Measurements from ENCODE around the gene SPRY2. TPM values are rescaled to one million over a fixed set of nuclear protein-coding genes. Genes with fewer than 3 reads are reported as not detected.

SPRY2 gene
- total and polyA plus RNA-seq, 4 donors = 27.1 to 49.8 (median 30.1) TPM

GRCh38 chr13:80314711-80315653 is 25.9 kb downstream of the SPRY2 start:
- no peak overlapping the region for H3K4me3 ChIP-seq
- no peak for DNase-seq
- no peak for TF ChIP-seq CTCF (IDR thresholded peaks at IDR 0.05; ENCODE audit: control extremely low read depth, extremely low read depth)
- H3K4me1 ChIP-seq (ENCODE audit: control insufficient read depth in 5 of 5, insufficient read depth in 5 of 5, low read length in 5 of 5) = no peaks in the 10 kb centered on the region
- H3K27me3 ChIP-seq (ENCODE audit: control insufficient read depth in 3 of 3, insufficient read depth in 3 of 3, low read length in 2 of 3) = no peaks in the 10 kb centered on the region
- peaks cover 0 to 1% (median 0%) of the 10 kb centered on the region in 4 donors for H3K36me3 ChIP-seq (ENCODE audit: control insufficient read depth in 4 of 4, insufficient read depth in 4 of 4, low read length in 4 of 4)
- 84 to 96% methylated on average over 5 of the region's 5 CpGs for WGBS, 2 donors
- H3K27ac ChIP-seq (ENCODE audit: low read depth in 1 of 2, low read length in 1 of 2) = no peak overlapping the region
- no peak for ATAC-seq (ENCODE audit: insufficient read depth, low FRiP score)
- no peaks in the 10 kb centered on the region for H3K9me3 ChIP-seq (ENCODE audit: control insufficient read depth in 4 of 4, insufficient read depth in 3 of 4, low read length in 3 of 4)
- H3K9ac ChIP-seq (ENCODE audit: insufficient read depth in 1 of 2, low read length in 2 of 2) = no peak overlapping the region

GRCh38 chr13:80313668-80314256 is 27.2 kb downstream of the SPRY2 start:
- 93 to 100% methylated on average over 1 of the region's 1 CpG for WGBS, 2 donors
- H3K4me1 ChIP-seq (ENCODE audit: control insufficient read depth in 5 of 5, insufficient read depth in 5 of 5, low read length in 5 of 5) = no peaks in the 10 kb centered on the region
- ATAC-seq (ENCODE audit: insufficient read depth, low FRiP score) = no peak
- no peaks in the 10 kb centered on the region for H3K9me3 ChIP-seq (ENCODE audit: control insufficient read depth in 4 of 4, insufficient read depth in 3 of 4, low read length in 3 of 4)
- H3K36me3 ChIP-seq (ENCODE audit: control insufficient read depth in 4 of 4, insufficient read depth in 4 of 4, low read length in 4 of 4) = peaks cover 0 to 1% (median 0%) of the 10 kb centered on the region in 4 donors
- no peak overlapping the region for H3K4me3 ChIP-seq
- no peak for TF ChIP-seq CTCF (IDR thresholded peaks at IDR 0.05; ENCODE audit: control extremely low read depth, extremely low read depth)
- DNase-seq = no peak
- no peak overlapping the region for H3K27ac ChIP-seq (ENCODE audit: low read depth in 1 of 2, low read length in 1 of 2)
- no peak overlapping the region for H3K9ac ChIP-seq (ENCODE audit: insufficient read depth in 1 of 2, low read length in 2 of 2)
- H3K27me3 ChIP-seq (ENCODE audit: control insufficient read depth in 3 of 3, insufficient read depth in 3 of 3, low read length in 2 of 3) = no peaks in the 10 kb centered on the region

GRCh38 chr13:80312967-80313366 is 28.0 kb downstream of the SPRY2 start:
- Histone ChIP-seq H3K4me3 (no peak overlapping the region), H3K27me3 (ENCODE audit: control insufficient read depth in 3 of 3, insufficient read depth in 3 of 3, low read length in 2 of 3) (no peaks in the 10 kb centered on the region), H3K4me1 (ENCODE audit: control insufficient read depth in 5 of 5, insufficient read depth in 5 of 5, low read length in 5 of 5) (no peaks in the 10 kb centered on the region), H3K27ac (ENCODE audit: low read depth in 1 of 2, low read length in 1 of 2) (no peak overlapping the region), H3K9me3 (ENCODE audit: control insufficient read depth in 4 of 4, insufficient read depth in 3 of 4, low read length in 3 of 4) (no peaks in the 10 kb centered on the region), H3K36me3 (ENCODE audit: control insufficient read depth in 4 of 4, insufficient read depth in 4 of 4, low read length in 4 of 4) (peaks cover 0 to 1% (median 0%) of the 10 kb centered on the region in 4 donors), H3K9ac (ENCODE audit: insufficient read depth in 1 of 2, low read length in 2 of 2) (no peak overlapping the region)
- no peak for TF ChIP-seq CTCF (IDR thresholded peaks at IDR 0.05; ENCODE audit: control extremely low read depth, extremely low read depth)
- DNase-seq (no peak), ATAC-seq (ENCODE audit: insufficient read depth, low FRiP score) (no peak)
- WGBS, 2 donors = 90 to 92% methylated on average over 3 of the region's 3 CpGs

Measured in lung (tissue), 12 donors.